Cardiac muscle cell (in vitro differentiated cells and primary cell): ENCODE measurements around the gene PPCDC. TPM values are rescaled to one million over a fixed set of nuclear protein-coding genes. Genes with fewer than 3 reads are reported as not detected.

Experiments used
- DNase-seq, 2 donors: peaks; one replicate each; pipeline versions ENCODE4 v3.0.0 to v3.0.0-alpha.2; 2010 to 2017; ENCODE audit warnings: low read depth in 1 of 2, low spot score in 1 of 2
- H3K27ac ChIP-seq: fragments of 200-600 bp; sonication (generic); 2 replicates; pipeline ENCODE4 v1.5.1; 2016
- H3K27me3 ChIP-seq: fragments of 200-600 bp; sonication (generic); 2 replicates; pipeline ENCODE4 v1.6.0; 2016; ENCODE audit warnings: control low read depth
- H3K36me3 ChIP-seq: fragments of 200-600 bp; sonication (generic); 2 replicates; pipeline ENCODE4 v1.5.1; 2016; ENCODE audit warnings: control low read depth
- H3K4me1 ChIP-seq: fragments of 200-600 bp; sonication (generic); 2 replicates; pipeline ENCODE4 v1.8.1; 2017; ENCODE audit warnings: low read depth, mild to moderate bottlenecking, mixed run types
- H3K4me3 ChIP-seq: fragments of 200-600 bp; sonication (generic); 2 replicates; pipeline ENCODE4 v1.5.1; 2016; ENCODE audit warnings: mild to moderate bottlenecking
- H3K9me3 ChIP-seq: fragments of 200-600 bp; sonication (generic); 2 replicates; pipeline ENCODE4 v1.5.1; 2017; ENCODE audit warnings: low read depth, mild to moderate bottlenecking, control low read depth
- polyA plus RNA-seq: library from polyadenylated mRNA; unstranded; fragments of >200 nt; fragmentation: Nextera tagmentation; extraction: Ambion mirVana; gene quantifications from 2 replicates; pipeline ENCODE4 v1.2.1, GENCODE V29; 2016
- total RNA-seq: library from RNA; depleted of rRNA; stranded (reverse); fragments of >200 nt; gene quantifications from 2 replicates; pipeline ENCODE4 v1.2.3, GENCODE V29; 2016
- TF ChIP-seq, protein P1 (sequence below): IDR thresholded peaks from 2 replicates; pipeline ENCODE4 v1.5.1; 2012; ENCODE audit warnings: low read depth, mild to moderate bottlenecking, low read length

Gene PPCDC
- total and polyA plus RNA-seq, 2 experiments from 2014 or later = 17.6 to 25.6 TPM

GRCh38 chr15:75063338-75063737, 39.9 kb downstream of the PPCDC start:
- peak in 1 of 2 donors; percentile 82 for DNase-seq
- Histone ChIP-seq H3K27ac (peak overlapping the region; percentile 4), H3K36me3 (no peaks in the 10 kb centered on the region), H3K4me1 (peaks cover 9% of the 10 kb centered on the region), H3K4me3 (no peak overlapping the region), H3K27me3 (no peaks in the 10 kb centered on the region), H3K9me3 (no peaks in the 10 kb centered on the region)
- TF ChIP-seq, protein P1, sequence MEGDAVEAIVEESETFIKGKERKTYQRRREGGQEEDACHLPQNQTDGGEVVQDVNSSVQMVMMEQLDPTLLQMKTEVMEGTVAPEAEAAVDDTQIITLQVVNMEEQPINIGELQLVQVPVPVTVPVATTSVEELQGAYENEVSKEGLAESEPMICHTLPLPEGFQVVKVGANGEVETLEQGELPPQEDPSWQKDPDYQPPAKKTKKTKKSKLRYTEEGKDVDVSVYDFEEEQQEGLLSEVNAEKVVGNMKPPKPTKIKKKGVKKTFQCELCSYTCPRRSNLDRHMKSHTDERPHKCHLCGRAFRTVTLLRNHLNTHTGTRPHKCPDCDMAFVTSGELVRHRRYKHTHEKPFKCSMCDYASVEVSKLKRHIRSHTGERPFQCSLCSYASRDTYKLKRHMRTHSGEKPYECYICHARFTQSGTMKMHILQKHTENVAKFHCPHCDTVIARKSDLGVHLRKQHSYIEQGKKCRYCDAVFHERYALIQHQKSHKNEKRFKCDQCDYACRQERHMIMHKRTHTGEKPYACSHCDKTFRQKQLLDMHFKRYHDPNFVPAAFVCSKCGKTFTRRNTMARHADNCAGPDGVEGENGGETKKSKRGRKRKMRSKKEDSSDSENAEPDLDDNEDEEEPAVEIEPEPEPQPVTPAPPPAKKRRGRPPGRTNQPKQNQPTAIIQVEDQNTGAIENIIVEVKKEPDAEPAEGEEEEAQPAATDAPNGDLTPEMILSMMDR = no peak

GRCh38 chr15:75063889-75064288, 40.5 kb downstream of the PPCDC start:
- no peaks in the 10 kb centered on the region for H3K27me3 ChIP-seq
- H3K4me3 ChIP-seq = no peak overlapping the region
- no peaks in the 10 kb centered on the region for H3K36me3 ChIP-seq
- TF ChIP-seq, protein P1 = no peak
- no peaks in the 10 kb centered on the region for H3K9me3 ChIP-seq
- DNase-seq = no peak
- peak overlapping the region; percentile 91 for H3K27ac ChIP-seq
- peaks cover 9% of the 10 kb centered on the region for H3K4me1 ChIP-seq

- TF ChIP-seq, protein P1 = no peak
- Histone ChIP-seq H3K27ac (peak overlapping the region; percentile 91), H3K9me3 (no peaks in the 10 kb centered on the region), H3K27me3 (no peaks in the 10 kb centered on the region), H3K4me1 (peaks cover 9% of the 10 kb centered on the region), H3K36me3 (no peaks in the 10 kb centered on the region), H3K4me3 (no peak overlapping the region)
- DNase-seq = peak in 1 of 2 donors; percentile 28
Observed at GRCh38 chr15:75064846-75065245, 41.5 kb downstream of the PPCDC start.

GRCh38 chr15:75065467-75065850, 42.1 kb downstream of the PPCDC start:
- Histone ChIP-seq H3K27me3 (no peaks in the 10 kb centered on the region), H3K9me3 (no peaks in the 10 kb centered on the region), H3K4me3 (no peak overlapping the region), H3K27ac (peak overlapping the region; percentile 91), H3K4me1 (peaks cover 9% of the 10 kb centered on the region), H3K36me3 (no peaks in the 10 kb centered on the region)
- peak in 1 of 2 donors; percentile 65 for DNase-seq
- TF ChIP-seq, protein P1 = no peak

DNA sequence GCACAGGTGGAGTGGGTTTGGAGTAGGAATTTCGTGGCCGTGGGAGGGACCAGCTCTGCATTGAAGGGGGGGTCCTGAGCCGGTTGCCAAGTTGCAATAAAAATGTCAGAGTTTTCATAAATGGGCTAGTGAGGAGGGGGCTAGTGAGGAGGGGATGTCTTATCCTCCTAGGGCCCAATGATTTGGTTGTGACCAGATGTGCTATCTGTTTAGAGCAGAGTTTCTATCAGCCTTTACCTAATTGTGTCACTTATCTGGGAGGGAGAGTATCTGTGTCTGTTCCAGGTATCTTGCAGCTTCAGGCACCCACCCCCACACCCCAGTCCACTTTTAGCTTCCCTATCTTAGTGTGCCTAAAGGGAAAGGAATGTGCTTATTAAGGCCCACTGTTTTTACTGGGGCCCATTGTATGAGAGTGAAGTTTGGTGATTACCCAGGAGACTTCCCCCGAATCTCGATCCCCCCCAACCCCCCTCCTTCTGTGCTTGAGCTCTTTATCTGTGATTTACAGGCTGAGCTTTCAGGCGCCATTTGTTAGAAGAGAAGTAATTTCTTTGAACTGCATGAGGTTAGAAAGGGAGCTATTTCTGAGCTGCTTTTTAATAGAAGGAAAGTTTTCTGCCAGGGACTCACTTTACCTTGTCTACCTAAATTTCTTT, 42.6 kb downstream of the PPCDC start:
- Histone ChIP-seq H3K9me3 (no peaks in the 10 kb centered on the region), H3K4me1 (peaks cover 9% of the 10 kb centered on the region), H3K36me3 (no peaks in the 10 kb centered on the region), H3K27me3 (no peaks in the 10 kb centered on the region), H3K4me3 (no peak overlapping the region), H3K27ac (peak overlapping the region; percentile 91)
- TF ChIP-seq, protein P1 = no peak
- DNase-seq = peak in 1 of 2 donors; percentile 61
